DMS 273 treated with DMSO at 0.1 percent for 48 hours (cell line): Measurements from ENCODE around the gene CNN3.
A peak's percentile ranks its signal among the peaks of the same experiment; 100 is the strongest.

Experiments
- DNase-seq: peaks from one replicate; lab custom pipeline; 2025; lab: John Stamatoyannopoulos, UW

The CNN3 gene

DNA sequence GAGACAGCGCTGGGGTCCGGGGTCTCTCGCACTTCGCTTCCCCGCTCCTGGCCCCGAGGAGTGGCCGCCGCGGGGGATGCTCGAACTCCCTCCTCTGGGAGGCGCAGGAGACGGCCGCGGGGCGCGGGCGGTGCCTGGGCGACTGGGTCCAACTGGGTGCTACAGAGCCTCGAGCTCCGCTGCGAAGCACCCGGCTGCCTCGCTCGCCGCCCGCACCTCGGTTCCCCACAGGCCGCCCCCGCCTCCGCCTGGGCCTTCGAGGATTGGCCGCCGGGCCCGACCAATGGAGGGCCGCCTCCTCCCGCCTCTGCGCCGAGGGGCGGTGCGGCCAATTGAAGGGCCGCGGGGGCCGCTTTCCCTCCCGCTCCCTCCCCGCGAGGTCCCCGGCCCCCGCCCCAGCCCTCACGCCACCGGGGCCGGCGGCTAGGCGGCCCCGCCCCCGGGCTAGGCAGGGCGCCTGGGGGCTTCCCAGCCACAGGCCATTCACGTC is at the start of gene CNN3:
Gene CNN3, minus strand, starts transcription at position 196 of the 490 bp plus-strand sequence. CDS start 216 bp downstream, outside the sequence.
- DNase-seq: peak; percentile 55

DNA sequence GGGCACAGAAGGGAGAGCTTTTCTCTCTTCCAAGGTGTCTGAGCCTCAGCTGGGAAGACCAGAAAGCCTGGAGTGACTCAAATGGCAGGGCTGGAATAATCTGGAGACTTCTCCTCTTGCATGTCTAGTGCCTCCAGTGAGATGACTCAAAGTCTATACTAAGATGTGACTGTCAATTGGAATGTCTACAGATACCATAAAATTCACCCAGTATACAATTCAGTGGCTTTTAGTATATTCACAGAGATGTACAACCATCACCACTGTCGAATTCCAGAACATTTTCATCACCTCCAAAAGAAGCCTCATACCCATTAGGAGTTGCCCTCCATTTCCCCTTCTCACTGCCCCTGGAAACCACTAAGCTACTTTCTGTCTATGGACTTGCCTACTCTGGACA is 47.9 kb upstream of the CNN3 start:
- DNase-seq: no peak

GRCh38 chr1:94974241-94974640 is 47.3 kb upstream of the CNN3 start:
- no peak for DNase-seq

GRCh38 chr1:94973309-94973922 is 46.5 kb upstream of the CNN3 start:
- DNase-seq: no peak

DNA sequence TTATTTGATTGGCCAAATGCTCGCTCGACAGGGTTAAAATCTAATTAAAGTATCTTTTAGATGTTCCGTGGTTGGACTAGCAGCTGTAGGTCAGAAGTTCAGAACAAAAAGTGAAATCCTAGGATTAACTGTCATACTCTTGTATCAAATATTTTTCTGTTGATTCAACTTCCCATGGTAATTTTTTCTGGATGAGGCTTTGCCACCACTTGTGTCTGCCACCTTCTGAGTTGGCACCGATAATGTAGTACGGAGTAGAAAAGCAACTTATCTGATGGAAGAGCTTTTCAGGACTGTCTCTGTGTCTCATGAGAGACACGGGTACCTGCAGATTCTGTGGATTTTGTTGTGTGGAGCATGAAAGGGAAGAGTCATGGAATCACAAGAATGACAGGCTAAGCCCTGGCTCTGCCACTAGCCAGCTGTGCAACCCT is 44.6 kb upstream of the CNN3 start:
- no peak for DNase-seq

- DNase-seq: no peak
Measured at GRCh38 chr1:94970783-94971182, 43.9 kb upstream of the CNN3 start.

DNA sequence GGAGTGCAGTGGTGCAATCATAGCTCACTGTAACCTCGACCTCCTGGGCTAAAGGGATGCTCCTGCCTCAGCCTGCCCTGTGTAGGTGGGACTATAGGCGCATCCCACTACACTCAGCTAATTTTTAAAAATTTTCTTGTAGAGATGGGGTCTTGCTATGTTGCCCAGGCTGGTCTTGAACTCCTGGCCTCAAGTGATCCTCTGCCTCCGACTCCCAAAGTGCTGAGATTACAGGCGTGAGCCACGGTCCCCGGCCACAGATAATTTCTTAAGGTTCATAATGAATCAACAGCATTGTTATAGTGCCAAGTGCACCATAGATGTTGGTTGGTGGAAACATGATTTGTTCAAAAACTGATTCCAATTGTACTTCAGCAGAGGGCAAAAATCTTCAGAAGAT is 42.2 kb upstream of the CNN3 start:
- DNase-seq: no peak

GRCh38 chr1:94966033-94966432 is 39.1 kb upstream of the CNN3 start:
- DNase-seq: no peak

GRCh38 chr1:94963864-94964263 is 37.0 kb upstream of the CNN3 start:
- no peak for DNase-seq

- DNase-seq: no peak
Measured at GRCh38 chr1:94962409-94963265, 35.7 kb upstream of the CNN3 start.

DNA sequence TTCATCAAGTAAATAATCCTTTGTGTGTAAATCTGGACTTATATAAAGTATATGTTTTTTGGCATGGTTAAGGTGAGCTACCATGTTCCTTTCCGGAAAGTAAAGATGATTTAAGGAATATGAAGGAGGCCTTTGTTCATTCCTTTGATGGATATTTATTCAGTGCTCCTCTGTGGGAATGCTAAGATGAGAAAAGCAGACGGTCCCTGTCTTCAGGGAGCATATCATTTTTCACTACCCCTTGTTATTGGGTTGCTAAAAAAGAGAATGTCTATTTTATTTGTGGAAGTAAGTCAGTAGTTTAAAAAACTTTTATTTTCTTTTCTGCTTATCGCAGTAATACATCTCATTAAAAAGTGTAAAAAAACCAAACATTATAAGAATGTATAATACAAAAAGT is 35.1 kb upstream of the CNN3 start:
- peak; percentile 8 for DNase-seq

- DNase-seq: no peak
Measured at GRCh38 chr1:94961582-94961981, 34.7 kb upstream of the CNN3 start.

DNA sequence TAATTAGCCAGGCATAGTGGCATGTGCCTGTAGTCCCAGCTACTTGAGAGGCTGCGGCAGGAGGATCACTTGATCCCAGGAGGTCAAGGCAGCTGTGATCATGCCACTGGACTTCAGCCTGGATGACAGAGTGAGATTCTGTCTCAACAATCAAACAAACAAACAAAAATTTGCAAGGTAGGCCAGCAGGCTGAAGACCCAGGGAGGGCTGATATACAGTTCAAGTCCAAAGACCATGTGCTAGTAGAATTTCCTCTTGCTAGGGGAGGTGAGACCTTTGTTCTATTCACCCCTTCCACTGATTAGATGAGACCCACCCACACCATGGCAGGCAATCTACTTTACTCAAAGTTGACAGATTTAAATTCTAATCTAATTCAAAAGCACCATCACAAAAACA is 31.2 kb upstream of the CNN3 start:
- DNase-seq: no peak

DNA sequence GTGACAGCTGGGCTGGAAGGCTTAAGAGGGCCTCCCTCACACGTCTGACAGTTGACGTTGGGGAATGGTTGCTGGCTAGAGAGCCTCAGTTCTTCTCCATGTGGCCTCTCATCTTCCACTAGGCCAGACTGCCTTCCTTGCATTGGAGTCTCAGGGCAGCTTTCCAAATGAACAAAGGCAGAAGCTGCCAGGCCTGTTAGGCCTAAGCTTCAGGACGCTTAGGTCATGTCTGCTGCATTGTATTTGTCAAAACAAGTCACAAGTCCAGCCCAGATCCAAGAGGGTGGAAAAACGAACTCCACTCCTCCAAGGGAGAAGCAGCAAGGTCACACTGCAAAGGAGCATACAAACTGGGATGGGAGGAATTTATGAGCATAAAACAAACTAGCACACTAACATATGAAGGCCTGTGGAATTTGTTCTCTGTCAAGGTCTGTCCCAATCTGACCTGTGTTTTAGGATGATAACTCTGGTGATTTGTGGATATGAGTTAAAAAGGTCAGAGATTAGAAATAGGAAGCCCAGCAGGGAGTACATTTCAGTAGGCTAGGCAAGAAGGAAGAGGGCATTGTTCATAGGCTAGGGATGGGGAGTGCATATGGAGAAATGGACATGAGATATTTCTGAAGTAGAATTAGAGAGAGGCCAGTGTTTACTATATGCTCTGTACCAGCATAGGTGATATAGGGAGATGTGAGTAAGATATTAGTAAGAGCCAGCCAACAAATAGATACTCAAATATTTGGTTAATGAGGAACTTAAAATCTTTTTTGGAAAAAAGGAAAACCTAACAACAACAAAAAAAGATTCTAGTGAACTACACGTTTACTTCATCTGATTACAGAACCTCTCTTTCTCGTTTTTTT is 29.1 kb upstream of the CNN3 start:
- DNase-seq: no peak

- no peak for DNase-seq
Measured at GRCh38 chr1:94954263-94955220, 27.6 kb upstream of the CNN3 start.

GRCh38 chr1:94953746-94954145 is 26.8 kb upstream of the CNN3 start:
- DNase-seq: no peak

DNA sequence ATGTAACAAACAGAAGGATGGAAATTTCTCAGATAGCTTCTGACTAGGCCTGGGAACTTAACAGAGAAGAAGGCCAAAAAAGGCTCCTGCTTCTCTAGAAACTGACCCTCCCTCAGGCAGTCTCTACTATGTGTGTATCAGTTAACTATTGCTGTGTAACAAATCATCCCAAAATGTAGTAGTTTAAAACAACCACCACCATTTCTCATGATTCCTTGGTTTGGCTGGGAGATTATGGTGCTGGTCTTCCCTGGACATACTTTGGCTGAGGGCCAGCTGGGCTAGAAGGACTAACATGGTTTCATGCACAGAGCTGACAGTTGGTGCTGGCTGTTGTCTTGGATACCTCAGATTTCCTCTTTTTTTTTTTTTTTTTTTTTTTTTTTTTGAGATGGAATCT is 26.2 kb upstream of the CNN3 start:
- DNase-seq: no peak

- no peak for DNase-seq
Measured at GRCh38 chr1:94952539-94952938, 25.6 kb upstream of the CNN3 start.

- no peak for DNase-seq
Measured at GRCh38 chr1:94951509-94952208, 24.7 kb upstream of the CNN3 start.

DNA sequence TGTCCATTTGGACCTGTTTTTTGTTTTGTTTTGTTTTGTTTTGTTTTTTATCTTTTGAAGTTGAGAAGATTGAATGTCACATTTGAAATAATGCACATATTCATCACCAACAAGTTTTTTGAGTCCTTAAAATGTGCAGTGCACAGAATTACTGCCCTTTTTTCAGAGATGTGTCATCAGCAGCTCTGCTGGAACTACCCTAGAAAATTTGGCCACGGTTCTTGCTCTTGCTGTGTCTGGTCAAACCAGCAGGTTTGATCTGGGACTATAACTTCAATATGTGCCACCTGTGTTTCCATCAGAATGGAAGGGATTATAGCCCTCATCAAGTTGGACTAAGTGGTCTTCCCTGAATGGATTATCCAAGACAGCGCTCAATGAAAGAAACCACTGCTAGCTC is 24.1 kb upstream of the CNN3 start:
- DNase-seq: no peak
